Neural cell (in vitro differentiated cells): ENCODE measurements around the gene ALDH1B1. TPM values are rescaled to one million over a fixed set of nuclear protein-coding genes. Genes with fewer than 3 reads are reported as not detected.

Experiments used
- H2AFZ ChIP-seq: fragments of 200-600, 300-800 bp; sonication (generic), shearing (Covaris generic); 2 replicates; pipeline ENCODE4 v1.6.0; 2014; ENCODE audit warnings: low read depth, mild to moderate bottlenecking, antibody characterized with exemption, low read length, moderate library complexity
- H3F3A ChIP-seq: fragments of 200-600 bp; shearing (Covaris generic); 2 replicates; pipeline ENCODE4 v1.6.1; 2016; ENCODE audit warnings: mild to moderate bottlenecking, moderate library complexity, mixed read lengths, antibody characterized with exemption, low read length; ENCODE audit not compliant: insufficient read depth, poor library complexity, severe bottlenecking
- H3K27ac ChIP-seq: fragments of 200-600, 300-800 bp; sonication (generic), shearing (Covaris generic); 2 replicates; pipeline ENCODE4 v1.5.1; 2014; ENCODE audit warnings: mild to moderate bottlenecking, low read length, moderate library complexity
- H3K27me3 ChIP-seq: fragments of 300-800, 200-600 bp; sonication (generic), shearing (Covaris generic); 2 replicates; pipeline ENCODE4 v1.6.0; 2014; ENCODE audit warnings: mild to moderate bottlenecking, low read depth, low read length, moderate library complexity; ENCODE audit not compliant: insufficient read depth
- H3K36me3 ChIP-seq: fragments of 300-800, 200-600 bp; sonication (generic), shearing (Covaris generic); 2 replicates; pipeline ENCODE4 v1.5.1; 2014; ENCODE audit warnings: mild to moderate bottlenecking, antibody characterized with exemption, low read length, moderate library complexity; ENCODE audit not compliant: insufficient read depth
- H3K4me2 ChIP-seq: fragments of 300-800, 200-600 bp; sonication (generic), shearing (Covaris generic); 2 replicates; pipeline ENCODE4 v1.6.0; 2014; ENCODE audit warnings: mild to moderate bottlenecking, low read length
- H3K4me3 ChIP-seq: fragments of 300-800, 200-600 bp; sonication (generic), shearing (Covaris generic); 2 replicates; pipeline ENCODE4 v1.5.1; 2014; ENCODE audit warnings: mild to moderate bottlenecking, low read length, moderate library complexity
- H3K79me2 ChIP-seq: fragments of 200-600 bp; shearing (Covaris generic); replicated peaks from 2 replicates; pipeline ENCODE4 v1.6.0; 2014; ENCODE audit warnings: mild to moderate bottlenecking, low read length, moderate library complexity; ENCODE audit not compliant: insufficient read depth
- H3K9ac ChIP-seq: fragments of 300-800, 200-600 bp; sonication (generic), shearing (Covaris generic); 2 replicates; pipeline ENCODE4 v1.6.1; 2016; ENCODE audit warnings: mild to moderate bottlenecking, low read length, mixed read lengths
- H3K9me2 ChIP-seq: fragments of 200-600 bp; shearing (Covaris generic); 2 replicates; pipeline ENCODE4 v1.6.1; 2016; ENCODE audit warnings: mild to moderate bottlenecking, low read length, mixed read lengths; ENCODE audit not compliant: insufficient read depth
- H3K9me3 ChIP-seq: fragments of 200-600, 300-800 bp; sonication (generic), shearing (Covaris generic); 2 replicates; pipeline ENCODE4 v1.6.1; 2016; ENCODE audit warnings: mild to moderate bottlenecking, mixed run types, low read length, moderate library complexity, mixed read lengths
- H4K20me1 ChIP-seq: fragments of 200-600 bp; shearing (Covaris generic); 2 replicates; pipeline ENCODE4 v1.6.1; 2016; ENCODE audit warnings: mild to moderate bottlenecking, mixed run types; ENCODE audit not compliant: insufficient read depth
- EP300 ChIP-seq: fragments of 450-650 bp; conservative IDR thresholded peaks from 2 replicates; pipeline ENCODE4 v1.6.1; 2014; ENCODE audit warnings: antibody characterized with exemption, mild to moderate bottlenecking, moderate library complexity; ENCODE audit not compliant: poor library complexity, severe bottlenecking
- EZH2 ChIP-seq: fragments of 200-600, 300-800 bp; shearing (Covaris generic), sonication (generic); IDR thresholded peaks from 2 replicates; pipeline ENCODE4 v1.6.1; 2014; ENCODE audit warnings: antibody characterized with exemption, low read length, borderline replicate concordance, mild to moderate bottlenecking; ENCODE audit not compliant: insufficient read depth, poor library complexity, severe bottlenecking
- MXI1 ChIP-seq: fragments of 450-650 bp; conservative IDR thresholded peaks from 2 replicates; pipeline ENCODE4 v1.6.1; 2014; ENCODE audit warnings: antibody characterized with exemption, mild to moderate bottlenecking; ENCODE audit not compliant: poor library complexity, severe bottlenecking
- POLR2AphosphoS5 ChIP-seq: IDR thresholded peaks from 2 replicates; pipeline ENCODE4 v1.6.1; 2012
- RAD21 ChIP-seq: fragments of 450-650 bp; conservative IDR thresholded peaks from 2 replicates; pipeline ENCODE4 v1.6.1; 2014; ENCODE audit warnings: antibody characterized with exemption, mild to moderate bottlenecking, moderate library complexity
- SMC3 ChIP-seq: fragments of 450-650 bp; conservative IDR thresholded peaks from 2 replicates; pipeline ENCODE4 v1.6.1; 2014; ENCODE audit warnings: antibody characterized with exemption, mild to moderate bottlenecking, moderate library complexity; ENCODE audit not compliant: poor library complexity
- TAF1 ChIP-seq: IDR thresholded peaks from 2 replicates; pipeline ENCODE4 v1.6.1; 2012; ENCODE audit warnings: low read depth
- polyA plus RNA-seq: library from polyadenylated mRNA; depleted of rRNA; stranded (reverse); fragments of >200 nt; gene quantifications from 2 replicates; pipeline ENCODE4 v1.2.3, GENCODE V29; 2014
- TF ChIP-seq, protein P1 (sequence below): IDR thresholded peaks from 2 replicates; pipeline ENCODE4 v1.6.1; 2012; ENCODE audit warnings: borderline replicate concordance
- TF ChIP-seq, protein P2 (sequence below): fragments of 450-650 bp; IDR thresholded peaks from 2 replicates; pipeline ENCODE4 v1.5.1; 2014; ENCODE audit warnings: antibody characterized with exemption, mild to moderate bottlenecking, moderate library complexity; ENCODE audit not compliant: poor library complexity, severe bottlenecking

ALDH1B1 gene
- polyA plus RNA-seq, 1 donor from 2014 or later, result 6.6 TPM

DNA sequence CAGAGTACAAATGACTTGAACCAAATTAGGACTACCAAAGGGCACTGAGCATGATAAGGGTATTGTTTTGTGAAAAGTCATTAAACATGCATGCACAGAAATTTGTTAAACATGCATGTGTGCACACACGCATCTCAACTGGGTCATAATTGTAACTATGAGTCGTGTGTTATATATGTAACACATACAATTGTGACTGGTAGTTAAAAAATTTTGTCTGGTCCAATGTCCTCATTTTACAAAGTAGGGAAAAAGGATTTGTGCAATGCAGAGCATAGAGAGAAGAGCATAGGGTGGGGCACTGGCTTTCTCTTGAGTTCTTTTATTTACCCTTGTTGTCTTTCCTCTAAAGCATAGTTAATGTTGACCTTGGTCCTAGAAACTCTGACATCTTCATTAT, 51.1 kb downstream of the ALDH1B1 start:
- Histone ChIP-seq H3F3A (no peaks in the 10 kb centered on the region), H3K4me2 (no peak overlapping the region), H3K27me3 (no peaks in the 10 kb centered on the region), H3K36me3 (peaks cover 8% of the 10 kb centered on the region), H3K9ac (no peak overlapping the region), H3K9me2 (no peaks in the 10 kb centered on the region), H3K79me2 (no peaks in the 10 kb centered on the region), H3K27ac (no peak overlapping the region), H2AFZ (no peak overlapping the region), H4K20me1 (no peaks in the 10 kb centered on the region), H3K9me3 (no peaks in the 10 kb centered on the region), H3K4me3 (no peak overlapping the region)
- no peak for TF ChIP-seq POLR2AphosphoS5
- TF ChIP-seq MXI1, result no peak
- TF ChIP-seq EZH2, result no peak
- TF ChIP-seq SMC3, result no peak
- TF ChIP-seq, protein P1, sequence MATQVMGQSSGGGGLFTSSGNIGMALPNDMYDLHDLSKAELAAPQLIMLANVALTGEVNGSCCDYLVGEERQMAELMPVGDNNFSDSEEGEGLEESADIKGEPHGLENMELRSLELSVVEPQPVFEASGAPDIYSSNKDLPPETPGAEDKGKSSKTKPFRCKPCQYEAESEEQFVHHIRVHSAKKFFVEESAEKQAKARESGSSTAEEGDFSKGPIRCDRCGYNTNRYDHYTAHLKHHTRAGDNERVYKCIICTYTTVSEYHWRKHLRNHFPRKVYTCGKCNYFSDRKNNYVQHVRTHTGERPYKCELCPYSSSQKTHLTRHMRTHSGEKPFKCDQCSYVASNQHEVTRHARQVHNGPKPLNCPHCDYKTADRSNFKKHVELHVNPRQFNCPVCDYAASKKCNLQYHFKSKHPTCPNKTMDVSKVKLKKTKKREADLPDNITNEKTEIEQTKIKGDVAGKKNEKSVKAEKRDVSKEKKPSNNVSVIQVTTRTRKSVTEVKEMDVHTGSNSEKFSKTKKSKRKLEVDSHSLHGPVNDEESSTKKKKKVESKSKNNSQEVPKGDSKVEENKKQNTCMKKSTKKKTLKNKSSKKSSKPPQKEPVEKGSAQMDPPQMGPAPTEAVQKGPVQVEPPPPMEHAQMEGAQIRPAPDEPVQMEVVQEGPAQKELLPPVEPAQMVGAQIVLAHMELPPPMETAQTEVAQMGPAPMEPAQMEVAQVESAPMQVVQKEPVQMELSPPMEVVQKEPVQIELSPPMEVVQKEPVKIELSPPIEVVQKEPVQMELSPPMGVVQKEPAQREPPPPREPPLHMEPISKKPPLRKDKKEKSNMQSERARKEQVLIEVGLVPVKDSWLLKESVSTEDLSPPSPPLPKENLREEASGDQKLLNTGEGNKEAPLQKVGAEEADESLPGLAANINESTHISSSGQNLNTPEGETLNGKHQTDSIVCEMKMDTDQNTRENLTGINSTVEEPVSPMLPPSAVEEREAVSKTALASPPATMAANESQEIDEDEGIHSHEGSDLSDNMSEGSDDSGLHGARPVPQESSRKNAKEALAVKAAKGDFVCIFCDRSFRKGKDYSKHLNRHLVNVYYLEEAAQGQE, result no peak
- TF ChIP-seq, protein P2, sequence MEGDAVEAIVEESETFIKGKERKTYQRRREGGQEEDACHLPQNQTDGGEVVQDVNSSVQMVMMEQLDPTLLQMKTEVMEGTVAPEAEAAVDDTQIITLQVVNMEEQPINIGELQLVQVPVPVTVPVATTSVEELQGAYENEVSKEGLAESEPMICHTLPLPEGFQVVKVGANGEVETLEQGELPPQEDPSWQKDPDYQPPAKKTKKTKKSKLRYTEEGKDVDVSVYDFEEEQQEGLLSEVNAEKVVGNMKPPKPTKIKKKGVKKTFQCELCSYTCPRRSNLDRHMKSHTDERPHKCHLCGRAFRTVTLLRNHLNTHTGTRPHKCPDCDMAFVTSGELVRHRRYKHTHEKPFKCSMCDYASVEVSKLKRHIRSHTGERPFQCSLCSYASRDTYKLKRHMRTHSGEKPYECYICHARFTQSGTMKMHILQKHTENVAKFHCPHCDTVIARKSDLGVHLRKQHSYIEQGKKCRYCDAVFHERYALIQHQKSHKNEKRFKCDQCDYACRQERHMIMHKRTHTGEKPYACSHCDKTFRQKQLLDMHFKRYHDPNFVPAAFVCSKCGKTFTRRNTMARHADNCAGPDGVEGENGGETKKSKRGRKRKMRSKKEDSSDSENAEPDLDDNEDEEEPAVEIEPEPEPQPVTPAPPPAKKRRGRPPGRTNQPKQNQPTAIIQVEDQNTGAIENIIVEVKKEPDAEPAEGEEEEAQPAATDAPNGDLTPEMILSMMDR, result no peak
- TF ChIP-seq TAF1, result no peak
- TF ChIP-seq EP300, result no peak
- TF ChIP-seq RAD21, result no peak

DNA sequence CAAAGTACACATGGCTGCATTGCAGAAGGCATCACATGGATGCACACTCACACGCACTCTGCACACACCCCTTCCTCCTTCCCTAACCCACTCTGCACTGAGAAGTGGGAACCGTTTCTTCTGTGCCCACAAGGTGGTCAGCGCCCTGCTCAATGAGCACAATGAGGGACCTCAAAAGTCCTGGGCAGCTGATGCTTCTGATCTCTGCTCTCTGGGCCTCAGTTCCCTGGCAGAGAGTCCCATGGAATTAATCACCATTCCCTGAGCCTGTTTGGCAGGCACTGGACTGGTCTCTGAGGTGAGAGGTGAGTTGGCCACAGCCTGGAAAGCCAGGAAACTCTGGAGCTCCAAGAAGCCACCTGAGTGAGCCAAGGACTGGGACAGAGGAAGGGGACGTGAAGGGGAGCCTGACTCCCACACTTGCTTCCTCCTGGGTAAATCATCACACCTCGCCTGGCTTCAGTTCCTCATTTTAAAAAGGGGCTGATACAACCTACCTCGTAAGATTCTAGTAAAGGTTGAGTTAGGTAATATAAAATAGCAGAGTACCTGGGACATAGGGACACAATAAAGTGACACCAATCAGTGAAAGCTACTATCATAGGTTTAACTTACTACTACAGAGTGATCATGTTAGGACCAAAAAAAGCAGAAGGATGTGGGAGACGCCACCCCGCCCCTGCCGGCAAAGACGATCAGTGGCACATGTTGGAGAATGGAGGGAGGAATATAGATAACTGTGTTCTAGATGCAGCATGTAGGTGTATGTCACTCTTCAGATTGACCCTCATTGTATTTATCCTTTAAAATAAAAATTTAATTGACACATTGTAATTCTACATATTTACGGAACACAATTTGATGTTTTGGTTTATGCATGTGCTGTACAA, 52.9 kb downstream of the ALDH1B1 start:
- no peaks in the 10 kb centered on the region for H4K20me1 ChIP-seq
- no peaks in the 10 kb centered on the region for H3F3A ChIP-seq
- H3K79me2 ChIP-seq, result no peaks in the 10 kb centered on the region
- H3K36me3 ChIP-seq, result peaks cover 8% of the 10 kb centered on the region
- no peaks in the 10 kb centered on the region for H3K27me3 ChIP-seq
- no peak overlapping the region for H3K9ac ChIP-seq
- H3K9me2 ChIP-seq, result no peaks in the 10 kb centered on the region
- H3K4me2 ChIP-seq, result no peak overlapping the region
- TF ChIP-seq MXI1 (no peak), EP300 (no peak)
- TF ChIP-seq, protein P1, result no peak
- H3K4me3 ChIP-seq, result no peak overlapping the region
- H3K27ac ChIP-seq, result no peak overlapping the region
- H3K9me3 ChIP-seq, result no peaks in the 10 kb centered on the region
- no peak overlapping the region for H2AFZ ChIP-seq
